ENCODE measurements around the gene EEIG2. TPM values are rescaled to one million over a fixed set of nuclear protein-coding genes. Genes with fewer than 3 reads are reported as not detected.

EEIG2 gene
- total and polyA plus RNA-seq, 9 of the 15 experiments (the other 6 are each of a cell fraction or from before 2014, with no cell fraction given): 6.1 to 26.9 (median 15.2) TPM

- ATAC-seq (no peak), FAIRE-seq (no peak), DNase-seq (ENCODE audit: extremely low read depth in 1 of 4, low spot score in 3 of 4) (no peak)
- in situ Hi-C loops (cut with MboI) (no loop called here), intact Hi-C loops (cut with micrococcal nuclease) (no loop called here)
- H3K4me1 ChIP-seq (replicated peaks in 1 of 2; ENCODE audit: control insufficient read depth in 2 of 2, insufficient read depth in 2 of 2, low read length in 2 of 2): peaks cover 2 to 15% of the 10 kb centered on the region in 2 experiments; a peak in 3 of 5 replicates
- peak; percentile 86 for TF ChIP-seq ZNF316 (IDR thresholded peaks at IDR 0.05)
- no peak for TF ChIP-seq TEAD2 (tag; IDR thresholded peaks at IDR 0.05)
- TF ChIP-seq EWSR1 (IDR thresholded peaks at IDR 0.05; ENCODE audit: borderline replicate concordance, low read depth, partially characterized antibody): no peak
- no peak for TF ChIP-seq POLR2H (tag; IDR thresholded peaks at IDR 0.05; ENCODE audit: low read depth)
- TF ChIP-seq CCAR2 (IDR thresholded peaks at IDR 0.05; ENCODE audit: low read depth, low read length): no peak
- no peak for TF ChIP-seq HNRNPK (IDR thresholded peaks at IDR 0.05; ENCODE audit: low read depth, low read length, poor library complexity, severe bottlenecking)
- no peak for TF ChIP-seq HIVEP1 (CRISPR knock-in tag; IDR thresholded peaks at IDR 0.05)
- peak; percentile 44; the same call in 1 of the 2 replicates for TF ChIP-seq MAFF (IDR thresholded peaks at IDR 0.05; ENCODE audit: low read length)
- peak; percentile 19; the same call in 1 of the 2 replicates for TF ChIP-seq MAFG (tag; conservative IDR thresholded peaks at IDR 0.05)
- TF ChIP-seq ZNF277 (CRISPR knock-in tag; IDR thresholded peaks at IDR 0.05; ENCODE audit: borderline replicate concordance): no peak
- peak; percentile 75; the same call in 1 of the 2 replicates for TF ChIP-seq C11orf30 (IDR thresholded peaks at IDR 0.05; ENCODE audit: low read depth)
- no peaks in the 10 kb centered on the region for H3K36me3 ChIP-seq (ENCODE audit: control insufficient read depth, insufficient read depth, low read length)
- H3K4me2 ChIP-seq (ENCODE audit: insufficient read depth, low read length): no peak overlapping the region
- H2AFZ ChIP-seq (ENCODE audit: low read depth, low read length): no peak overlapping the region
- H3K27ac ChIP-seq (ENCODE audit: extremely low read depth, low read depth, low read length): no peak overlapping the region
- H3K9me1 ChIP-seq (ENCODE audit: control insufficient read depth, insufficient read depth, low read length): no peaks in the 10 kb centered on the region
- peaks cover 7% of the 10 kb centered on the region for H3K9me3 ChIP-seq (replicated peaks; ENCODE audit: control insufficient read depth, insufficient read depth, low read depth, low read length)
- H3K27me3 ChIP-seq (ENCODE audit: control insufficient read depth in 2 of 2, insufficient read depth in 2 of 2, low read length in 2 of 2): no peaks in the 10 kb centered on the region
- no peaks in the 10 kb centered on the region for H4K20me1 ChIP-seq (replicated peaks; ENCODE audit: control insufficient read depth, insufficient read depth, low read length)
- ChIA-PET POLR2A (interaction anchor here (0.5 kb wide), 1 partner anchor 181 kb away, joined by 6 read pairs; no protein-coding TSS in a partner anchor), CTCF (ENCODE audit: low intra/inter-chr PET ratio) (no interaction called here)
- no peak overlapping the region for H3K4me3 ChIP-seq
- no peaks in the 10 kb centered on the region for H3K79me2 ChIP-seq (ENCODE audit: control insufficient read depth, insufficient read depth, low read length)
- 42% methylated on average over 3 of the region's 3 CpGs for WGBS (ENCODE audit: insufficient coverage, low coverage, missing lambda C conversion rate)
- BruUV-seq (replicated peaks): no TSS peak
- H3K9ac ChIP-seq (ENCODE audit: insufficient read depth in 1 of 2, low read depth in 2 of 2, low read length in 2 of 2): no peak overlapping the region
Observed at GRCh38 chr1:108527135-108527534, 32.8 kb upstream of the EEIG2 start.

Measured in K562 (cell line).